Loucy (cell line): ENCODE data around the gene MMP3.

Experiments
- H2AFZ ChIP-seq: fragments of 200-600 bp; sonication (generic); 2 replicates; pipeline ENCODE4 v1.6.0; 2016; ENCODE audit warnings: antibody characterized with exemption, mild to moderate bottlenecking, low read length, moderate library complexity
- H3F3A ChIP-seq: fragments of 200-600 bp; 2 replicates; pipeline ENCODE4 v1.6.0; 2016; ENCODE audit warnings: antibody characterized with exemption, low read depth, mild to moderate bottlenecking
- H3K27me3 ChIP-seq: fragments of 200-600 bp; sonication (generic); 2 replicates; pipeline ENCODE4 v1.6.1; 2014; ENCODE audit warnings: low read length, mild to moderate bottlenecking; ENCODE audit not compliant: insufficient read depth, poor library complexity, severe bottlenecking
- H3K36me3 ChIP-seq: fragments of 200-600 bp; sonication (generic); 2 replicates; pipeline ENCODE4 v1.6.1; 2016; ENCODE audit warnings: low read length; ENCODE audit not compliant: insufficient read depth
- H3K4me1 ChIP-seq: fragments of 200-600 bp; sonication (generic); 2 replicates; pipeline ENCODE4 v1.5.1; 2014; ENCODE audit warnings: low read length, mild to moderate bottlenecking; ENCODE audit not compliant: insufficient read depth, poor library complexity, severe bottlenecking
- H3K4me2 ChIP-seq: fragments of 200-600 bp; sonication (generic); 2 replicates; pipeline ENCODE4 v1.6.0; 2014; ENCODE audit warnings: antibody characterized with exemption, low read length, low read depth, mild to moderate bottlenecking; ENCODE audit not compliant: poor library complexity, severe bottlenecking
- H3K4me3 ChIP-seq: fragments of 200-600 bp; sonication (generic); 2 replicates; pipeline ENCODE4 v1.5.1; 2014; ENCODE audit warnings: low read length, mild to moderate bottlenecking, mixed read lengths; ENCODE audit not compliant: poor library complexity, severe bottlenecking
- H3K79me2 ChIP-seq: fragments of 200-600 bp; sonication (generic); 2 replicates; pipeline ENCODE4 v1.6.1; 2014; ENCODE audit warnings: low read length; ENCODE audit not compliant: insufficient read depth
- H3K9ac ChIP-seq: fragments of 200-600 bp; sonication (generic); 2 replicates; pipeline ENCODE4 v1.6.0; 2014; ENCODE audit warnings: mild to moderate bottlenecking, low read depth, low read length, moderate library complexity; ENCODE audit not compliant: poor library complexity, severe bottlenecking
- H3K9me2 ChIP-seq: fragments of 200-600 bp; sonication (generic); replicated peaks from 2 replicates; pipeline ENCODE4 v1.6.1; 2016; ENCODE audit warnings: low read depth, low read length, mixed read lengths
- H3K9me3 ChIP-seq: fragments of 200-600 bp; sonication (generic); 2 replicates; pipeline ENCODE4 v1.6.1; 2014; ENCODE audit warnings: mild to moderate bottlenecking, antibody characterized with exemption, low read length, low read depth; ENCODE audit not compliant: insufficient read depth
- H4K20me1 ChIP-seq: fragments of 200-600 bp; sonication (generic); 2 replicates; pipeline ENCODE4 v1.6.0; 2014; ENCODE audit warnings: antibody characterized with exemption, low read length, mild to moderate bottlenecking; ENCODE audit not compliant: insufficient read depth, poor library complexity, severe bottlenecking
- CTCF ChIP-seq: fragments of 200-600 bp; sonication (generic); conservative IDR thresholded peaks from 2 replicates; pipeline ENCODE4 v1.5.1; 2014; ENCODE audit warnings: mild to moderate bottlenecking, antibody characterized with exemption, low read length
- EZH2phosphoT487 ChIP-seq: fragments of 200-600 bp; IDR thresholded peaks from 2 replicates; pipeline ENCODE4 v1.6.1; 2018; ENCODE audit warnings: antibody characterized with exemption, mild to moderate bottlenecking, moderate library complexity, borderline replicate concordance

The MMP3 gene

DNA sequence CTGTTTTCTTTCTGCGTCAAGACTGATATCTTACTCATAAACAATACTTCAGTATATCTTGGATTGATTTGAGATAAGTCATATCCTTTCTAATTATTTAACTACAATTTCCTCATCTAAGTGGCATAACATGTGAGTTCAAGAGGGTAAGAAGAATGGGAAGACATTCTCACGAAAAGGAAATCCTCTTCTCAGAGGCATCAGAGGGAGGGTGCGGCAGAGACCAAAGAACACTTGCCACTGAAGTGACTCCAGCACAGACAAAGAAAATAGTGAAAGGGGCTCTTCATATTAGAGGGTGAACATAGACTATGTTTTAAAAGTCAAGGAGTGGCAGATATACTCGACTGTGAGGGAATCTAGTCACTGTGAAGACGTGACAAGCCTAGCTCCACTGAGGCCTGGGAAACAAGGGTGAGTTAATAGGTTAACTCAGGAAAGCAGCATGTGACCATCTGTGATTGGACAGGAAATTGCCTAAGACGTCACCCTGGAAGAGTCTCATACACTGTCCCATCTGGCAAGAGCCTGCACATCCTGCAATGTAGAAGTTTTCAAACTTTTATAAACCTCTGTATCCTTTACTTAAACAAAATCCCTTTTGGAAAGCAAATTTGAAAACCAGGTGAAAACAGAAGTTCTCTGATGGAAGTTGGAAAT is 43.6 kb downstream of the MMP3 start:
- no peak overlapping the region for H2AFZ ChIP-seq
- H4K20me1 ChIP-seq: no peaks in the 10 kb centered on the region

GRCh38 chr11:102798012-102798746 is 45.2 kb downstream of the MMP3 start, which contains the start of gene MMP1:
Gene MMP1 (minus strand): TSS chr11:102798160. CDS start chr11:102798092, 68 bp downstream.
- no peaks in the 10 kb centered on the region for H3K27me3 ChIP-seq
- no peaks in the 10 kb centered on the region for H3K79me2 ChIP-seq
- no peaks in the 10 kb centered on the region for H4K20me1 ChIP-seq
- no peaks in the 10 kb centered on the region for H3K4me1 ChIP-seq
- no peaks in the 10 kb centered on the region for H3K9me3 ChIP-seq
- H3K4me3 ChIP-seq: no peak within 1 kb of the TSS
- no peaks in the 10 kb centered on the region for H3K9me2 ChIP-seq
- H3K4me2 ChIP-seq: no peak within 1 kb of the TSS
- TF ChIP-seq CTCF (no peak), EZH2phosphoT487 (no peak)
- no peaks in the 10 kb centered on the region for H3K36me3 ChIP-seq
- H3F3A ChIP-seq: no peaks in the 10 kb centered on the region
- no peak within 1 kb of the TSS for H3K9ac ChIP-seq
- H2AFZ ChIP-seq: no peak within 1 kb of the TSS

More for the DNA sequence above, 43.6 kb downstream of the MMP3 start:
- Histone ChIP-seq H3K79me2 (no peaks in the 10 kb centered on the region), H3K9ac (no peak overlapping the region), H3K9me3 (no peaks in the 10 kb centered on the region), H3K4me1 (no peaks in the 10 kb centered on the region), H3K27me3 (no peaks in the 10 kb centered on the region), H3K36me3 (no peaks in the 10 kb centered on the region), H3F3A (no peaks in the 10 kb centered on the region), H3K9me2 (no peaks in the 10 kb centered on the region), H3K4me2 (no peak overlapping the region), H3K4me3 (no peak overlapping the region)
- TF ChIP-seq CTCF: no peak
- no peak for TF ChIP-seq EZH2phosphoT487

DNA sequence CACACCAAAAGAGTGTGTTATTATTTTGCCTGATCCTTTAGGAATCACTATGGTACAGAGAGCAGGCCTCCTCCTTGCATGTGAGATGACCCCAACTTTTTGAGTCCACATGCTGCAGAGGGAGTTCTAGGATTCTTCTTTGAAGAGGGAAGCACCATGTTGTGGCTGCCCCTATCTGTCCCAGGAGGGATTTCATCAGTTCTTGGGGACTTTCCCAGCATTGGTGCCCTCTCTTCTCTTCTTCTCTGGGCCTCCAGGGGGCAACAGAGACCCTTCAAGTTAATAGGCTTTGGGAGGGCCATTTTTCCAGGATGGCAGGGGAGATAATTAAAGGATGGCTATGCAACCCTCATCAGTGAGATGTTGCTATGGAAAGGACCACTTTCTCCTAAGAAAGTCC is 49.0 kb downstream of the MMP3 start:
- Histone ChIP-seq H3K9me2 (no peaks in the 10 kb centered on the region), H2AFZ (0 out of 2 replicates have a peak overlapping the region, but pooled peaks have one; percentile 53)

More for the DNA sequence above, 49.0 kb downstream of the MMP3 start:
- H4K20me1 ChIP-seq: no peaks in the 10 kb centered on the region
- H3K36me3 ChIP-seq: no peaks in the 10 kb centered on the region
- H3K4me3 ChIP-seq: no peak overlapping the region
- H3K4me1 ChIP-seq: no peaks in the 10 kb centered on the region
- no peaks in the 10 kb centered on the region for H3K27me3 ChIP-seq
- no peaks in the 10 kb centered on the region for H3K79me2 ChIP-seq
- no peak overlapping the region for H3K9ac ChIP-seq
- no peaks in the 10 kb centered on the region for H3F3A ChIP-seq
- peak; percentile 78 for TF ChIP-seq CTCF
- TF ChIP-seq EZH2phosphoT487: no peak
- no peaks in the 10 kb centered on the region for H3K9me3 ChIP-seq
- no peak overlapping the region for H3K4me2 ChIP-seq
